Neural crest cell (in vitro differentiated cells): Measurements from ENCODE around the gene NOD1. TPM values are rescaled to one million over a fixed set of nuclear protein-coding genes. Genes with fewer than 3 reads are reported as not detected.
"Not testable (repeated sequence)": the region's sequence is repeated elsewhere in the genome, so short reads cannot be mapped to it uniquely, and the experiment has no call there.

Experiments used
- DNase-seq: peaks from one replicate; pipeline ENCODE4 v3.0.0; 2021; ENCODE audit warnings: low read depth, mixed read lengths, low spot score
- H3K27ac Mint-ChIP-seq: one replicate; pipeline ENCODE4 v1.8.0; 2021; ENCODE audit warnings: mild to moderate bottlenecking, mixed read lengths; ENCODE audit not compliant: unreplicated experiment
- H3K27me3 Mint-ChIP-seq: 2 replicates; pipeline ENCODE4 v1.8.0; 2021; ENCODE audit warnings: low read depth, mild to moderate bottlenecking, mixed read lengths
- H3K36me3 Mint-ChIP-seq: 2 replicates; pipeline ENCODE4 v1.8.0; 2021; ENCODE audit warnings: low read depth, mild to moderate bottlenecking, mixed read lengths
- H3K4me1 Mint-ChIP-seq: 2 replicates; pipeline ENCODE4 v1.8.0; 2021; ENCODE audit warnings: mixed read lengths
- H3K4me3 Mint-ChIP-seq: one replicate; pipeline ENCODE4 v1.8.0; 2021; ENCODE audit warnings: mild to moderate bottlenecking, mixed read lengths
- H3K9me3 Mint-ChIP-seq: 2 replicates; pipeline ENCODE4 v1.8.0; 2021; ENCODE audit warnings: mixed read lengths
- CTCF ChIP-seq: fragments of 200-600 bp; sonication (generic); conservative IDR thresholded peaks from 2 replicates; pipeline ENCODE4 v1.5.0; 2021; ENCODE audit warnings: antibody characterized with exemption, mild to moderate bottlenecking
- total RNA-seq: library from RNA; stranded (reverse); gene quantifications from 2 replicates; pipeline ENCODE4 v1.2.1, GENCODE V29; 2021

The NOD1 gene
- total RNA-seq, 1 donor from 2014 or later: 8.1 TPM

- no peaks in the 10 kb centered on the region for H3K9me3 Mint-ChIP-seq
- no peak overlapping the region for H3K4me3 Mint-ChIP-seq
- TF ChIP-seq CTCF: no peak
- peaks cover 3% of the 10 kb centered on the region for H3K4me1 Mint-ChIP-seq
- H3K27ac Mint-ChIP-seq: no peak overlapping the region
- no peaks in the 10 kb centered on the region for H3K27me3 Mint-ChIP-seq
- H3K36me3 Mint-ChIP-seq: peaks cover 2% of the 10 kb centered on the region
- no peak for DNase-seq
Measured at GRCh38 chr7:30391806-30392205, 86.8 kb downstream of the NOD1 start.

- TF ChIP-seq CTCF: no peak
- no peaks in the 10 kb centered on the region for H3K9me3 Mint-ChIP-seq
- peaks cover 4% of the 10 kb centered on the region for H3K4me1 Mint-ChIP-seq
- no peaks in the 10 kb centered on the region for H3K27me3 Mint-ChIP-seq
- H3K36me3 Mint-ChIP-seq: peaks cover 2% of the 10 kb centered on the region
- no peak for DNase-seq
- H3K27ac Mint-ChIP-seq: no peak overlapping the region
- H3K4me3 Mint-ChIP-seq: no peak overlapping the region
Measured at GRCh38 chr7:30390736-30391636, 87.6 kb downstream of the NOD1 start.

GRCh38 chr7:30389791-30390190 lies 88.8 kb downstream of the NOD1 start:
- no peaks in the 10 kb centered on the region for H3K27me3 Mint-ChIP-seq
- peaks cover 2% of the 10 kb centered on the region for H3K36me3 Mint-ChIP-seq
- H3K4me1 Mint-ChIP-seq: peaks cover 4% of the 10 kb centered on the region
- H3K27ac Mint-ChIP-seq: no peak overlapping the region
- H3K9me3 Mint-ChIP-seq: no peaks in the 10 kb centered on the region
- no peak overlapping the region for H3K4me3 Mint-ChIP-seq
- DNase-seq: no peak
- TF ChIP-seq CTCF: no peak

- peaks cover 4% of the 10 kb centered on the region for H3K4me1 Mint-ChIP-seq
- no peaks in the 10 kb centered on the region for H3K27me3 Mint-ChIP-seq
- no peak for DNase-seq
- TF ChIP-seq CTCF: no peak
- H3K9me3 Mint-ChIP-seq: peaks cover 16% of the 10 kb centered on the region
- H3K4me3 Mint-ChIP-seq: no peak overlapping the region
- H3K36me3 Mint-ChIP-seq: peaks cover 11% of the 10 kb centered on the region
- H3K27ac Mint-ChIP-seq: no peak overlapping the region
Measured at GRCh38 chr7:30382607-30383006, 96.0 kb downstream of the NOD1 start.

- H3K27me3 Mint-ChIP-seq, H3K4me3 Mint-ChIP-seq, H3K27ac Mint-ChIP-seq, DNase-seq, H3K4me1 Mint-ChIP-seq: not testable (repeated sequence)
- H3K9me3 Mint-ChIP-seq: peaks cover 16% of the 10 kb centered on the region
- H3K36me3 Mint-ChIP-seq: peaks cover 11% of the 10 kb centered on the region
Measured at GRCh38 chr7:30380824-30381223, 97.8 kb downstream of the NOD1 start.

GRCh38 chr7:30380294-30380693 lies 98.3 kb downstream of the NOD1 start:
- Mint-ChIP-seq H3K36me3 (peaks cover 11% of the 10 kb centered on the region), H3K9me3 (peaks cover 16% of the 10 kb centered on the region), H3K27ac (no peak overlapping the region), H3K27me3 (no peaks in the 10 kb centered on the region), H3K4me1 (no peaks in the 10 kb centered on the region), H3K4me3 (no peak overlapping the region)
- TF ChIP-seq CTCF: no peak
- no peak for DNase-seq
